HepG2 (cell line): Measurements from ENCODE around the gene ATL2. TPM values are rescaled to one million over a fixed set of nuclear protein-coding genes. Genes with fewer than 3 reads are reported as not detected.

ENCODE experiments used
- ATAC-seq: fragments of 200-7000 bp; cut with Tn5 transposase; 3 replicates; pipeline ENCODE4 v1.9.1; 2020; ENCODE audit warnings: mild to moderate bottlenecking, moderate library complexity
- BruUV-seq: library from RNA; stranded (reverse); fragments of 400-500 nt; replicated peaks from 2 replicates; lab custom pipeline; 2021; lab: Mats Ljungman, UMichigan
- CTCF ChIA-PET: fragments of 300-600 bp; formaldehyde crosslinking; extraction: SDS; loops from one replicate; lab custom pipeline; 2021; ENCODE audit warnings: low total read pairs, inconsistent platforms, low intra/inter-chr PET ratio; lab: Yijun Ruan, JAX
- POLR2A ChIA-PET: fragments of 350-600 bp; sonication (Branson Sonifier 250); formaldehyde crosslinking; loops from one replicate; lab custom pipeline; 2020; ENCODE audit warnings: antibody characterized with exemption, inconsistent platforms; lab: Yijun Ruan, JAX
- DNase-seq: peaks from one replicate; pipeline ENCODE4 v3.0.0-alpha.2; 2015; ENCODE audit warnings: low spot score
- FAIRE-seq: peaks from 3 replicates; lab custom pipeline; 2011; peaks lifted over from hg19 to GRCh38; lab: Jason Lieb, UNC
- H2AFZ ChIP-seq: one replicate; pipeline ENCODE4 v1.6.1; 2011; ENCODE audit warnings: low read length, inconsistent platforms
- H3K27ac ChIP-seq: fragments of 300-600 bp; 3 replicates; pipeline ENCODE4 v1.8.0; 2011; ENCODE audit warnings: mixed run types, mild to moderate bottlenecking, mixed read lengths, low read length, inconsistent platforms; ENCODE audit not compliant: insufficient read depth; ENCODE audit errors: extremely low read length
- H3K27me3 ChIP-seq, 2 experiments: fragments of 200-600 bp in 1 of 2; 2 replicates in 1 of 2; 3 replicates in 1 of 2; pipeline versions ENCODE4 v1.6.0 to v1.8.0; 2011; ENCODE audit warnings: low read length in 2 of 2, mild to moderate bottlenecking in 2 of 2, moderate library complexity in 2 of 2, inconsistent platforms in 1 of 2; ENCODE audit not compliant: insufficient read depth in 2 of 2, control insufficient read depth in 1 of 2
- H3K36me3 ChIP-seq, 2 experiments: fragments of 200-600 bp in 1 of 2; replicated peaks in 1 of 2; 2 replicates in 1 of 2; 3 replicates in 1 of 2; pipeline versions ENCODE4 v1.5.1 to v1.8.0; 2011; ENCODE audit warnings: low read length in 2 of 2, inconsistent platforms in 1 of 2; ENCODE audit not compliant: insufficient read depth in 2 of 2, control insufficient read depth in 1 of 2
- H3K4me1 ChIP-seq: 2 replicates; pipeline ENCODE4 v1.5.1; 2012; ENCODE audit warnings: low read length, inconsistent platforms; ENCODE audit not compliant: insufficient read depth
- H3K4me2 ChIP-seq: 2 replicates; pipeline ENCODE4 v1.6.0; 2011; ENCODE audit warnings: low read depth, low read length, inconsistent platforms
- H3K4me3 ChIP-seq, 3 experiments: fragments of 200-600 bp in 1 of 3; sonication (generic), shearing (Covaris generic) in 1 of 3; replicated peaks in 1 of 3; 2 replicates each; pipeline ENCODE4 v1.5.1; 2011 to 2016; ENCODE audit warnings: low read length in 3 of 3, inconsistent platforms in 2 of 3, low read depth in 2 of 3, mild to moderate bottlenecking in 2 of 3, control low read depth in 1 of 3, mixed read lengths in 1 of 3; ENCODE audit not compliant: insufficient read depth in 1 of 3
- H3K79me2 ChIP-seq: one replicate; pipeline ENCODE4 v1.6.1; 2011; ENCODE audit warnings: low read length, inconsistent platforms; ENCODE audit not compliant: insufficient read depth
- H3K9ac ChIP-seq: 2 replicates; pipeline ENCODE4 v1.6.0; 2011; ENCODE audit warnings: mild to moderate bottlenecking, low read depth, low read length, inconsistent platforms; ENCODE audit not compliant: insufficient read depth
- H3K9me3 ChIP-seq: 2 replicates; pipeline ENCODE4 v1.5.1; 2012; ENCODE audit warnings: mild to moderate bottlenecking, low read length
- H4K20me1 ChIP-seq: 2 replicates; pipeline ENCODE4 v1.6.0; 2011; ENCODE audit warnings: inconsistent platforms, mild to moderate bottlenecking, low read length, moderate library complexity; ENCODE audit not compliant: insufficient read depth
- BRD4 ChIP-seq: sonication (generic); formaldehyde crosslinking; IDR thresholded peaks from 2 replicates; pipeline ENCODE4 v1.4.0; 2020; ENCODE audit warnings: missing genetic modification reagents
- ETV6 ChIP-seq: sonication (generic); formaldehyde crosslinking; conservative IDR thresholded peaks from 2 replicates; pipeline ENCODE4 v1.4.0; 2020; ENCODE audit warnings: missing genetic modification reagents
- FOXM1 ChIP-seq: sonication (generic); formaldehyde crosslinking; IDR thresholded peaks from 2 replicates; pipeline ENCODE4 v1.5.0; 2020; ENCODE audit warnings: missing genetic modification reagents
- HMGXB3 ChIP-seq: sonication (generic); formaldehyde crosslinking; IDR thresholded peaks from 2 replicates; pipeline ENCODE4 v1.4.0; 2020; ENCODE audit warnings: missing genetic modification reagents, borderline replicate concordance
- LBX2 ChIP-seq: sonication (generic); formaldehyde crosslinking; IDR thresholded peaks from 2 replicates; pipeline ENCODE4 v1.5.0; 2020; ENCODE audit warnings: missing genetic modification reagents, mild to moderate bottlenecking, borderline replicate concordance
- MYNN ChIP-seq: sonication (generic); formaldehyde crosslinking; IDR thresholded peaks from 2 replicates; pipeline ENCODE4 v1.4.0; 2020; ENCODE audit warnings: mild to moderate bottlenecking, low read depth, missing genetic modification reagents
- MZF1 ChIP-seq: sonication (generic); formaldehyde crosslinking; IDR thresholded peaks from 2 replicates; pipeline ENCODE4 v1.8.1; 2023; ENCODE audit warnings: mild to moderate bottlenecking, missing genetic modification reagents, borderline replicate concordance
- RFXAP ChIP-seq: sonication (generic); formaldehyde crosslinking; IDR thresholded peaks from 2 replicates; pipeline ENCODE4 v1.4.0; 2020; ENCODE audit warnings: missing genetic modification reagents, borderline replicate concordance
- RORA ChIP-seq: sonication (generic); formaldehyde crosslinking; IDR thresholded peaks from 2 replicates; pipeline ENCODE4 v1.5.0; 2020; ENCODE audit warnings: mild to moderate bottlenecking, missing genetic modification reagents, moderate library complexity
- TCF7 ChIP-seq: sonication (generic); IDR thresholded peaks from 2 replicates; pipeline ENCODE4 v1.6.1; 2016; ENCODE audit warnings: antibody characterized with exemption, low read depth
- ZFP1 ChIP-seq: IDR thresholded peaks from 2 replicates; pipeline ENCODE4 v1.6.1; 2016
- ZNF20 ChIP-seq: sonication (generic); formaldehyde crosslinking; IDR thresholded peaks from 2 replicates; pipeline ENCODE4 v1.4.0; 2020; ENCODE audit warnings: mild to moderate bottlenecking, moderate library complexity, missing genetic modification reagents
- ZNF354B ChIP-seq: sonication (generic); formaldehyde crosslinking; IDR thresholded peaks from 2 replicates; pipeline ENCODE4 v1.8.0; 2022; ENCODE audit warnings: mild to moderate bottlenecking, missing genetic modification reagents
- ZNF512B ChIP-seq: sonication (generic); formaldehyde crosslinking; IDR thresholded peaks from 2 replicates; pipeline ENCODE4 v1.5.1; 2020; ENCODE audit warnings: missing genetic modification reagents, mild to moderate bottlenecking, borderline replicate concordance
- ZNF589 ChIP-seq: sonication (generic); formaldehyde crosslinking; conservative IDR thresholded peaks from 2 replicates; pipeline ENCODE4 v1.8.0; 2022; ENCODE audit warnings: mild to moderate bottlenecking, moderate library complexity, missing genetic modification reagents
- ZNF740 ChIP-seq: sonication (generic); formaldehyde crosslinking; IDR thresholded peaks from 2 replicates; pipeline ENCODE4 v1.4.0; 2020; ENCODE audit warnings: missing genetic modification reagents
- WGBS: methylation state at CpG from one replicate; pipeline ENCODE4 v1.1.6; 2017; ENCODE audit warnings: low lambda C conversion rate; 5-methylcytosine and 5-hydroxymethylcytosine counted together
- in situ Hi-C: cut with HindIII; loops from 2 replicates; pipeline ENCODE4 v1.10.0; 2017; ENCODE audit warnings: low pct_unique_long_range_greater_than_20kb; ENCODE audit not compliant: extremely low pct_ligation_motif_present
- intact Hi-C: fragments of 100-400 bp; cut with micrococcal nuclease; formaldehyde crosslinking; loops from one replicate; pipeline ENCODE4 v1.10.0; 2022; ENCODE audit not compliant: unreplicated experiment
- polyA plus RNA-seq, 8 experiments: library from polyadenylated mRNA; depleted of rRNA in 3 of 8; stranded (reverse) in 7 of 8; unstranded in 1 of 8; fragments of >200 nt; fragmentation: Illumina TruSeq in 4 of 8; extraction: Trizol in 4 of 8; gene quantifications; 2 replicates each; pipeline versions ENCODE4 v1.2.1 to v1.2.3, GENCODE V29; 2011 to 2016; ENCODE audit warnings: low read depth in 4 of 8, missing spikeins in 1 of 8, mixed read lengths in 1 of 8; ENCODE audit not compliant: insufficient read depth in 1 of 8
- total RNA-seq, 5 experiments: library from RNA; depleted of rRNA; stranded (reverse); fragments of >200 nt; fragmentation: Illumina TruSeq; extraction: Trizol; gene quantifications; 2 replicates each; pipeline ENCODE4 v1.2.3, GENCODE V29; 2016; ENCODE audit warnings: low read depth in 1 of 5

ATL2 gene
- total and polyA plus RNA-seq, 2 of the 13 experiments (the other 11 are each of a cell fraction or from before 2014, with no cell fraction given), result 56.5 to 119 TPM

- Histone ChIP-seq H3K9ac (no peak overlapping the region), H3K79me2 (no peaks in the 10 kb centered on the region), H3K4me3 (no peak overlapping the region), H2AFZ (no peak overlapping the region), H3K27ac (no peak overlapping the region), H3K4me1 (no peaks in the 10 kb centered on the region), H3K9me3 (no peaks in the 10 kb centered on the region), H3K27me3 (peaks cover 0 to 25% of the 10 kb centered on the region in 2 experiments; a peak in 3 of 5 replicates), H3K4me2 (no peak overlapping the region), H4K20me1 (no peaks in the 10 kb centered on the region), H3K36me3 (no peaks in the 10 kb centered on the region)
- no peak for DNase-seq
- in situ Hi-C loops, result loop anchor here (5.0 kb wide), 1 partner anchor 276 kb away; no protein-coding TSS in a partner anchor
- POLR2A ChIA-PET, result no interaction called here
- CTCF ChIA-PET, result no interaction called here
- WGBS, result 2% methylated on average over 6 of the region's 6 CpGs
- no peak for ATAC-seq
- intact Hi-C loops, result no loop called here
- no TSS peak for BruUV-seq
- FAIRE-seq, result no peak
- TF ChIP-seq ZNF512B (CRISPR knock-in tag) (no peak), BRD4 (no peak), TCF7 (no peak), RORA (no peak), ZNF589 (CRISPR knock-in tag) (no peak), ZFP1 (no peak), LBX2 (no peak), ZNF20 (CRISPR knock-in tag) (no peak), MYNN (CRISPR knock-in tag) (no peak), RFXAP (CRISPR knock-in tag) (no peak), ETV6 (no peak), ZNF740 (CRISPR knock-in tag) (no peak), HMGXB3 (no peak), ZNF354B (CRISPR knock-in tag) (no peak), MZF1 (CRISPR knock-in tag) (no peak), FOXM1 (no peak)
These were observed 113.8 kb downstream of the ATL2 start for GRCh38 chr2:38263293-38263692.
